ENCODE results near the gene MPP2. TPM values are rescaled to one million over a fixed set of nuclear protein-coding genes. Genes with fewer than 3 reads are reported as not detected.

The MPP2 gene
- total RNA-seq, 3 donors from 2014 or later (not counting 1 experiment from before 2014, with no cell fraction given), result 0.75 to 2.0 (median 0.85) TPM

- peaks cover 20% of the 10 kb centered on the region for H3K27me3 ChIP-seq (ENCODE audit: control insufficient read depth, insufficient read depth, low read length)
- no peaks in the 10 kb centered on the region for H3K9me3 Mint-ChIP-seq
- 94% methylated on average over 14 of the region's 14 CpGs for WGBS (ENCODE audit: insufficient coverage)
Measured at GRCh38 chr17:43829738-43830137, 77.6 kb downstream of the MPP2 start.

GRCh38 chr17:43827596-43827995, 79.7 kb downstream of the MPP2 start:
- Histone ChIP-seq H3K36me3 (ENCODE audit: control insufficient read depth, insufficient read depth, low read length) (no peaks in the 10 kb centered on the region), H3K9me3 (ENCODE audit: control insufficient read depth, insufficient read depth, low read length) (no peaks in the 10 kb centered on the region), H3K4me1 (ENCODE audit: control insufficient read depth, insufficient read depth, low read length) (peaks cover 4% of the 10 kb centered on the region), H3K4me3 (ENCODE audit: low read length) (no peak overlapping the region), H3K27me3 (ENCODE audit: control insufficient read depth, insufficient read depth, low read length) (peaks cover 5% of the 10 kb centered on the region), H3K27ac (ENCODE audit: low read length) (no peak overlapping the region)
- Mint-ChIP-seq H3K27me3 (ENCODE audit: low read depth in 2 of 2) (peaks cover 9 to 11% of the 10 kb centered on the region in 2 donors), H3K27ac (no peak overlapping the region), H3K36me3 (no peaks in the 10 kb centered on the region), H3K4me3 (no peak overlapping the region), H3K4me1 (peaks cover 5% of the 10 kb centered on the region in 2 donors), H3K9me3 (no peaks in the 10 kb centered on the region)
- TF ChIP-seq CTCF (IDR thresholded peaks at IDR 0.05), result no peak
- no peak for DNase-seq
- ATAC-seq, result no peak
- intact Hi-C loops (cut with micrococcal nuclease), result no loop called here
- 92% methylated on average over 9 of the region's 9 CpGs for WGBS (ENCODE audit: insufficient coverage)

More at GRCh38 chr17:43829738-43830137, 77.6 kb downstream of the MPP2 start:
- intact Hi-C loops (cut with micrococcal nuclease), result no loop called here
- no peak overlapping the region for H3K27ac Mint-ChIP-seq
- no peak for TF ChIP-seq CTCF (IDR thresholded peaks at IDR 0.05)
- DNase-seq (no peak), ATAC-seq (no peak)
- no peaks in the 10 kb centered on the region for H3K36me3 ChIP-seq (ENCODE audit: control insufficient read depth, insufficient read depth, low read length)
- H3K4me1 Mint-ChIP-seq, result peaks cover 10 to 13% of the 10 kb centered on the region in 2 donors
- H3K27me3 Mint-ChIP-seq (ENCODE audit: low read depth in 2 of 2), result peaks cover 20 to 24% of the 10 kb centered on the region in 2 donors
- peaks cover 12% of the 10 kb centered on the region for H3K4me1 ChIP-seq (ENCODE audit: control insufficient read depth, insufficient read depth, low read length)
- no peaks in the 10 kb centered on the region for H3K9me3 ChIP-seq (ENCODE audit: control insufficient read depth, insufficient read depth, low read length)
- no peak overlapping the region for H3K4me3 ChIP-seq (ENCODE audit: low read length)
- no peaks in the 10 kb centered on the region for H3K36me3 Mint-ChIP-seq
- H3K4me3 Mint-ChIP-seq, result no peak overlapping the region
- H3K27ac ChIP-seq (ENCODE audit: low read length), result no peak overlapping the region

- 92% methylated on average over 6 of the region's 7 CpGs for WGBS (ENCODE audit: insufficient coverage)
- no peaks in the 10 kb centered on the region for H3K27me3 ChIP-seq (ENCODE audit: control insufficient read depth, insufficient read depth, low read length)
- no peak overlapping the region for H3K27ac ChIP-seq (ENCODE audit: low read length)
- ATAC-seq (no peak), DNase-seq (no peak)
- intact Hi-C loops (cut with micrococcal nuclease), result no loop called here
- H3K4me3 Mint-ChIP-seq, result no peak overlapping the region
- H3K27me3 Mint-ChIP-seq (ENCODE audit: low read depth in 2 of 2), result peaks cover 3 to 14% of the 10 kb centered on the region in 2 donors
- H3K4me1 Mint-ChIP-seq, result peaks cover 0 to 5% of the 10 kb centered on the region in 2 donors
- no peaks in the 10 kb centered on the region for H3K9me3 Mint-ChIP-seq
- H3K4me3 ChIP-seq (ENCODE audit: low read length), result no peak overlapping the region
- no peaks in the 10 kb centered on the region for H3K4me1 ChIP-seq (ENCODE audit: control insufficient read depth, insufficient read depth, low read length)
- H3K27ac Mint-ChIP-seq, result no peak overlapping the region
- H3K36me3 Mint-ChIP-seq, result no peaks in the 10 kb centered on the region
- no peaks in the 10 kb centered on the region for H3K9me3 ChIP-seq (ENCODE audit: control insufficient read depth, insufficient read depth, low read length)
- TF ChIP-seq CTCF (IDR thresholded peaks at IDR 0.05), result no peak
- no peaks in the 10 kb centered on the region for H3K36me3 ChIP-seq (ENCODE audit: control insufficient read depth, insufficient read depth, low read length)
Measured at GRCh38 chr17:43826206-43826605, 81.1 kb downstream of the MPP2 start.

- ATAC-seq, result no peak
- no peak for TF ChIP-seq CTCF (IDR thresholded peaks at IDR 0.05)
- H3K9me3 ChIP-seq (ENCODE audit: control insufficient read depth, insufficient read depth, low read length), result no peaks in the 10 kb centered on the region
- intact Hi-C loops (cut with micrococcal nuclease), result no loop called here
- H3K27me3 Mint-ChIP-seq (ENCODE audit: low read depth in 2 of 2), result peaks cover 3 to 14% of the 10 kb centered on the region in 2 donors
- no peaks in the 10 kb centered on the region for H3K36me3 ChIP-seq (ENCODE audit: control insufficient read depth, insufficient read depth, low read length)
- no peaks in the 10 kb centered on the region for H3K27me3 ChIP-seq (ENCODE audit: control insufficient read depth, insufficient read depth, low read length)
- DNase-seq, result no peak
- H3K27ac Mint-ChIP-seq, result no peak overlapping the region
- WGBS (ENCODE audit: insufficient coverage), result 90% methylated on average over 12 of the region's 12 CpGs
- no peaks in the 10 kb centered on the region for H3K4me1 Mint-ChIP-seq
- H3K9me3 Mint-ChIP-seq, result no peaks in the 10 kb centered on the region
- H3K4me3 ChIP-seq (ENCODE audit: low read length), result no peak overlapping the region
- H3K4me1 ChIP-seq (ENCODE audit: control insufficient read depth, insufficient read depth, low read length), result no peaks in the 10 kb centered on the region
- no peak overlapping the region for H3K4me3 Mint-ChIP-seq
- no peak overlapping the region for H3K27ac ChIP-seq (ENCODE audit: low read length)
- no peaks in the 10 kb centered on the region for H3K36me3 Mint-ChIP-seq
Measured at GRCh38 chr17:43825567-43825966, 81.8 kb downstream of the MPP2 start.

All from natural killer cell (primary cell).